ENCODE results near the gene TENM3.

TENM3 gene

GRCh38 chr4:182475539-182475938 lies 232.3 kb downstream of the TENM3 start:
- no peak for DNase-seq

GRCh38 chr4:182478475-182478874 lies 235.3 kb downstream of the TENM3 start:
- DNase-seq, result peak; percentile 9

- DNase-seq, result no peak
Measured at GRCh38 chr4:182483685-182484084, 240.5 kb downstream of the TENM3 start.

DNA sequence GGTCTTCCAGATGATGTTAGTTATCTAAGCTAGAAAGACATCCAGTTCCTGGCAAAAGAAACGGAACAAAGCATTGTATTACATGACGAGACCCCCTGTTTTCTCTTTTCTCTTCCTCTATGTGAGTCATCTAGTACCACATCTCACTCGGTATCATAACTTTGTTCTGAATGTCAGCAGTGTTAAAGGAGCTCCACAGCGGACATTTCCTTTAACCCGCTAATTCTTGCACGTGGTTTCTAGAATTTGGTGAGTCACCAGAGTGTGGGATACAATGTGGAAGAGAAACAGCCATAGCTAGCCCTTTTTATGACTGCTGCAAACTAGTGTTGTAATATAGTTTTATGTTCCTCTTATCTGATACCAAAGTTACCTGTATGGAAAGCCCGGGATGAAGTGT lies 243.7 kb downstream of the TENM3 start:
- no peak for DNase-seq

DNA sequence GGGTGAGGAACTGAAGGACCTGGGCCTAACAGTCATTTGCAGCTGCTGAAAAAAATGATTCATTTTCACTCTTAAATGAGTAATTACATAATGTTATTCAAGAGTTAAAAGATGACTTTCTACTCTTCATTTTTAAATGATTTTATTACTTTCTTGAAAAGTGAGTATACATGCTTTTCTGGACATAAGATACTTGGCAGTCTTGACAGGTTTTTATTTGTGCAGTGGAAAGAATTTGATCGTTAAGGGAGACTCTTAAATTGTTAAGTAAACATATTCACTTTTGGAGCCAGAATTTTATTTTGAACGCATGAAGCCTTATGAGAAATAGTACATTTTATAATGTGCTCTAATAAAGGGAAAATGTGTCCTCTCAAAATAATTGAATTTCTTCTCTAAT lies 245.7 kb downstream of the TENM3 start:
- DNase-seq, result no peak

DNA sequence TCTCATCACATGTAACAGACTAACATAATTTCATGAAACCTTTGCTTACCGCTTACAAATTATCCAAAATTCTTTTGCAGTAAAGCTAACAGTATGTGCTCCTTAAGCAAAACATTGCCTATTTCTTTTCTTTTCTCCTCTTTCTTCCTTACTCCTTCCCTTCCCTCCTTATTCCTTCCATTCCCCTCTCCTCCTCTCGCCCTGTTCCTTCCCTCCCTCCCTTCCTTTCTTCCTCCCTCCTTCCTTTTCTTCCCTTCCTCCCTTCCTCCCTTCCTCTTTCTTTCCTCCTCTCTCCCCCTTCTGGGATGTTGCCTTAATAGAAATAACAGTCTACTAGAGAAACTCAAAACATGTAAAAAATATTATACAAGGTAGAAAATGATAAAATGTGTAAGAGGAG lies 246.4 kb downstream of the TENM3 start:
- no peak for DNase-seq

GRCh38 chr4:182491719-182492118 lies 248.5 kb downstream of the TENM3 start:
- no peak for DNase-seq

- no peak for DNase-seq
Measured at GRCh38 chr4:182492423-182492822, 249.2 kb downstream of the TENM3 start.

DNA sequence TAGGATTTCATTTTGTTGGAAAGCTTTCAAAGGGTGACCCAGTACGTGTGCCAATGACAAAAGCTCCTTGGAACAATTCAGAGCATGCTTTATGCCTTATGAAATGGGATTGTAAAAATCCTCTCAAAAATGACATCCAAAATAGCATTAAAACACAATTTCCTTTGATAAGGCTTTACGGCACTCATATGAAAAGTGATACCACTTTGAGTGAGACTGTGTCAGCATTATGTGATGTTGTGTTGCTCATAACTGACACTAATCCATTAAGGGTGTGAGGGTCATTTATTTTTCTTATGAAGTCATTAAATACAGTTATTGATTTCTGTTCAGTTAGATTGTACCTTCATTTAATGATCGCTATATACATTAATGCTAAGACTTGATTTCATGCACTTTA lies 250.2 kb downstream of the TENM3 start:
- DNase-seq, result no peak

DNA sequence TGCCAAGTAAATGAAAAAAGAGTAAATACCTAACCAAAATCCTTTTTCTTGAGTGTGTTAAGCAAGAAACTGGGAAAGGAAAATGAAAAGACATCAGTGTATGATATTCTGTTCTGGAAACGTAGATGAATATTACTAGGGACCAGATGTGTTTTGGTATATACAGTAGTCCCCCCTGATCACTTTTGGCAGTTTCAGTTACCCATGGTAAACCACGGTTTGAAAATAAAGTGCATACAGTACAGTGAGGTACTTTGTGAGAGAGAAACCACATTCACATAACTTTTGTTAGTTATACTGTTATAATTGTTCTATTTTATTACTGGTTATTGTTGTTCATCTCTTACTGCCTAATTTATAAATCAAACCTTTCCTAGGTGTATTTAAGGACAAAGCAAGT lies 250.9 kb downstream of the TENM3 start:
- DNase-seq, result no peak

DNA sequence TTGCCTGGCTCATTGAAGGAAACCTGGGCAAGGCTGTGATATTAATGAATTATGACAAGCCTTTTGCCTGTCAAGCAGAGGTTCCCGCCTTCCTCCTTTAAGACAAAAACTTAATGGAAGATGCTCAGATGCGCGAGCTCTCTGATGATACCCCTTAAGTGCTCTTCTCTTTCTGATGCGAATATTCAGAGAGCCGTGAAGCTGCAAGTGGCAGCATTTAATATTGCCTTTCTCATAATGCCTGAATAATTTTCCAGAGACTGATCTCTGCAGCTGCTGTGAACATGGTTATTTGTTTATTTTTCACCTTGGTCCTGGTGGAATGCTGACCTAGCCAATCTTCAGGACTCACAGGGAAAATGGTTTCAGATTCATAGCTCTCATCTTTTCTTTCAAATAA lies 251.8 kb downstream of the TENM3 start:
- no peak for DNase-seq

DNA sequence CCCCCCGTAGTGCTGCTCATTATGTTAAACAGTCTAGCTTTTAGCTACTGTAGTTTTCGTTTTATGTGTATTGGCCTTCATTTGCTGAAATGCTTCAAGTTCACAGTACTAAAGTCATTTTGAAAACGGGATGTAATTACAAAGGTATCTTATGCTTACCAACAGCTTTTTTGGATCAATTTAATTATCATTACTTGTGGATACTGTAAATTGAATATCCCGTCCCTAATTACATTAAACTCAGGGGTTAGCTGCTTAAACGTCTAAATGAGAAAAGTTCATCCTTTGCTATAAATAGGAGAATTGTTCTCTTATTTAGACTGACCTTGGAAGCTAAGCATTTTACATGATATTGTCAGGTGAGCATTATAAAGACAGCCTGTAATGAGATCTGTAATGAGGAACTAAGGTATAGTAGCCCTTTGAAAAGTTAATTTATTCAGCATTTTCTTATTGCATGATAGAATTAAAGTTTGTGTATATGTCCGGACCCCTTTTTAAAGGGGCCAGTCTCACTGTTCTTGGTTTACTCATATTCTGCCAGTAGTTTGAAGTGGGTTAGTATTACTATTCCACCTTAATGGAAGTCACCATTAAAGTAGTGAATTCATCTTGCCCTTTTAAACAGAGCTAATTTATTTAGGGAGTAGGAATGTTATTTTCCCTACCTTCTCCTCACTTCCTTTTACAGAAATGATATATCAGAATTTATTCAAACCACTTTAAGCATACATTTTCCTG lies 252.6 kb downstream of the TENM3 start:
- no peak for DNase-seq

- no peak for DNase-seq
Measured at GRCh38 chr4:182496408-182496807, 253.2 kb downstream of the TENM3 start.

DNA sequence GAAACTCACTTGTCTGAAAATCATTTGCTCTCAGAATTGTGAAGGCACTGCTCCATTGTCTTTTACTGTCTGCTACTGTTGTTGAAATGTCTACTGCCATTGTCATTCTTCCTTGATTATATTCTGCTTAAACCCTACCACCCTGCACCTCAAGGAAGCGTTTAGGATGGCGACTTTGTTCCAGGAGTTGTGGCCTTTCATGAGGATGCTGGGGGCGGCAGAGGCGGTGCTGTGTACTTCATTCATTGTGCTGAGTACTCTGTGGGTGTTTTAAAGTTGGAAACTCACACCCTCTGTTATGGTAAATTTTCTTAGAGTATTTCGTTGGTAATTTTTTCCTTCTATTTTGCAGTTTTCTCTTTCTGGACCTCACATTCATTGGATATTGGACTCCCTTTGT lies 258.9 kb downstream of the TENM3 start:
- DNase-seq, result no peak

DNA sequence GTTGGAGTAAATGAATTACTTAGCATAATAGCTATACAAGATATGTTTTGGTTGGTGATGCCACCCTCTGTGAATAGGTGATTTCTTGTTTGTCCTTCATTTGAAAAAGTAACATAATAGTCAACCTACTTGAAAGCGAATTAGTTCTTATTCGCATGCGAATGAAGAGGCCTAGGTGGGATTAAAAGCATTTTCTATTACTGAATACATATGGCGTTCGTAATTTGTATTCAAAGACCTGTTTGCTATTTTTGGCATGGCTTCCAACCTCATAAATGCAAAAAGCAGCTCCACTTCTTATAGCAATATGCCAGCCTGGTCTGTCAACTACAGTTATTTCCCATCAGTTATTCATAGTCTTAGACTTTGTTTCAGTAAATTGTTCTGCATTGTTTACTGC lies 261.3 kb downstream of the TENM3 start:
- DNase-seq, result no peak

GRCh38 chr4:182507805-182508204 lies 264.6 kb downstream of the TENM3 start:
- DNase-seq, result no peak

GRCh38 chr4:182510836-182511235 lies 267.6 kb downstream of the TENM3 start:
- no peak for DNase-seq

GRCh38 chr4:182513587-182514291 lies 270.5 kb downstream of the TENM3 start:
- no peak for DNase-seq

- DNase-seq, result no peak
Measured at GRCh38 chr4:182518421-182518820, 275.2 kb downstream of the TENM3 start.

DNA sequence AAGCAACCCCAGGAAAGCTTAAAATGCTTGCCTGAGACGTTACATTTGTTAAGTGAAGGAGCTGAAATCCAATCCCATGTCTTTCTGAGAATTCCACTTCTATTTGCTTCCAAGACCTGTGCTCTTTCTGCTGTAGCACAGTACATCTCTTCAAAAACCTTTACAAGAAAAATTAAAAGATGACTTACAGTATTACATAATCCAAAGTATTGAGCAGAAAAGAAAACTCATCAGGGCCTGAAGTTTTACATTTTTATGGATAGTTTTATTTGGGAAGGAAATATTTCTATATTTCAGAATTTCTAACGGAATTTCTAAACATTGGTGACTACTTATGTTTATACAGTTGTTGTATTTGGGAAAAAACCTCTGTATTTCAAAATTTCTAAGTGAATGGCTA lies 276.3 kb downstream of the TENM3 start:
- no peak for DNase-seq

DNA sequence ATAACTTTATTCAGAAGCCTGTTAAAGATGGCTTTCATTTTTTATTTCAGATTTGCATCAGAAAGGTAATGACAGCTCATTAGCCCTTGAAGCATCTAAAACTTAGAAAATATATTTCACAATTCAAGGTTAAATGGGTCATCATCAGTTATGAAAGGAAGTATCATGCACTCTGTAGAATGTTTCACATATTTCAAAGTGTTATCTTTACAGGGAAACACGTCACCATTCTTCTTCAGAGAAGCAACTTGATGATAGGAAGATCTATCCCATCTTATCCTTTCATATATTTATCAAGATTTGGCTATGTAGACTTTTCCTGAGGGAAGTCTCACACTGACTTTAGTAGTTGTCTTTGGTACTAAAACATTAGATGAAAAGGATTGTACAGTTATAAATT lies 277.8 kb downstream of the TENM3 start:
- no peak for DNase-seq

- no peak for DNase-seq
Measured at GRCh38 chr4:182528819-182529218, 285.6 kb downstream of the TENM3 start.

GRCh38 chr4:182530451-182530850 lies 287.2 kb downstream of the TENM3 start:
- no peak for DNase-seq

DNA sequence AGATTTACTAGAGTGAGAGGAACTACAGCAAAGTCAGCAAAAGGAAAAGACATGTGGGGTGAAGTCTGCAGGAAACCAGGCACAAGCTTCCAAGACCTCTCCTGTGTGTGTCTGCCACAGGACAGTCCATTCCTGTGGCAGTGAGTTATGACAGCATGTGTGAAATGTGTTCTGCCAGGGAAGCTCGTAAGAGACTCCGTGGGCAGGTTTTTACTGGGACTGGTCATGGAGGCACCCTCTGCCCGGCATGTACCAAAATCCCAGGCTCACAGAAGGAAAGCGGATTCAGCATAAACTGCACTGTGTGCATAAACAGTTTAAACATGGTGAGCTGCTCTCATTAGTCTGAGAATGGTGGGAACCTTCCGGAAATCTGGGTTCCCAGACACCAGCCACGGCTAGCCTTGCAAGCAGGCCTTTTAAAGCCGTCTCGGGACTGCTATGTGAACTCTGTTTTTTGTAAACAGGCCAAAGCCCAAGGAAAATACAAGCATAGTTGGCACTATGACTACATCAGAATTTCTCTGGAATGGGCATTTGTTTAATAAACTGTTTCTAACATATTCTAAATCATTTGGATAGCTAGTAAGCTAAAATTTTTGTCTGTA lies 288.5 kb downstream of the TENM3 start:
- no peak for DNase-seq
